NCI-H146 treated with DMSO at 0.1 percent for 48 hours (cell line): Measurements from ENCODE around the gene CUX1.
"Not testable (repeated sequence)": the region's sequence is repeated elsewhere in the genome, so short reads cannot be mapped to it uniquely, and the experiment has no call there.

Experiments used
- DNase-seq: peaks from one replicate; lab custom pipeline; 2025; ENCODE audit not compliant: unreplicated experiment; lab: John Stamatoyannopoulos, UW

CUX1 gene

GRCh38 chr7:102321351-102322201, 504.1 kb downstream of the CUX1 start:
- DNase-seq, result no peak

- no peak for DNase-seq
Measured at GRCh38 chr7:102322202-102322715, 504.8 kb downstream of the CUX1 start.

- DNase-seq, result no peak
Measured at GRCh38 chr7:102323914-102324195, 506.4 kb downstream of the CUX1 start.

DNA sequence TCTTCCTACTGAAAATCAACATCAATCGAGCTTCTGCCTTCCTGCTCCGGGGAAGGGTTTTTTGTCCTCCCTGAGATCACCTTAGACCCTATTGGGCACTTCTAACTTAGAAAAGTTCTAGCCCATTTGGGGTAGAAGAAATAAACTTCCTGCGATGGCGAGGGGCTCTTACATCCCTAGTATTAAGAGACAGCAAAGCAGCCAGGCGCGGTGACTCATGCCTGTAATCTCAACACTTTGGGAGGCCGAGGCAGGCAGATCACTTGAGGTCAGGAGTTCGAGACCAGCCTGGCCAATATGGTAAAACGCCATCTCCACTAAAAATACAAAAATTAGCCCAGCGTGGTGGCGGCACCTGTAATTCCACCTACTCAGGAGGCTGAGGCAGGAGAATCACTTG, 507.7 kb downstream of the CUX1 start:
- not testable (repeated sequence) for DNase-seq

DNA sequence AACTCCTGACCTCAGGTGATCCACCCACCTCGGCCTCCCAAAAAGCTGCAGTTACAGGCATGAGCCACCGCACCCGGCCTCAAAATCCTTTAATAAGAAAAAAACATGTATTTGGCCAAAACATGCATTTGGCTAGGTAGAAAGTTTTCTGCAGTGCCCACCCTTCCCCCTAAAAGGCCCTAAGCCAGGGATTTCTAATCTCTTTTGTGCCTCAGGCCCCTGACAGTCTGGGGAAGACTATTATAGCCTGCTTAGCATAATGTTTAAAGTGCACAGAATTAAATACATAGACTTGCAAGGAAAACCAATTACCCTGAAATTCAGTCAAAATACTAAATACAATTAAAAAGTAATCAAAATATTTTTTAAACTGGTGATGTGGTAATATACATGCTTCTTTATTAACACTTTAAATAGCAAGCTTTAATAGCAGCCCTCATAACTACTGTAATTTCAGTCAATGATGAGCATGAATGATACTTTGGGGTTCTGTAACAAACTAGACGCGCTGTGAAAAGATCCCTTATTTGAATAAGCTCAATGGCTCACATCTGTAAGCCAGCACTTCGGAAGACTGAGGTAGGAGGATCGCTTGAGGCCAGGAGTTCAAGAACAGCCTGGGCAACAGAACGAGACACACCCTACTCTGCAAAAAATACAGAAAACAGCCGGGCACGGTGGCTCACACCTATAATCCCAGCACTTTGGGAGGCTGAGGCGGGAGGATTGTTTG, 508.9 kb downstream of the CUX1 start:
- DNase-seq, result no peak

DNA sequence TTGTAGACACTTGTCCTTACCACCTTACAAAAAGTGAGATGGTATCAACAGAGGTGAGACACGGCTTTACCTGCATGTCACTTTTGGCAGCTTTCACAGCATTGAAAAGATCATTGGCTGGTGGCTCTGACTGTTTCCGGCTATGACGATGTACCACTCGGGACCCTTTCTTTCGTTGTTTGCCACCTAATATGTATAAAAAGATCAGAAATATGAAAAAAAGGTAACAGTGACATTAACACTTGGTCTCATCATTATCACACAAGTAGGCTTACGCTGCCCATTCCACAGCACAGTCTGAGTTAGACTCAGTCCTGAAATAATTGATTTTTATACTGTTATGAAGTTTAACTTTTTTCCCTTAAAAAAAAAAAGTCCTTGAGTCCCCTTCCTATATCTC, 509.8 kb downstream of the CUX1 start:
- DNase-seq, result not testable (repeated sequence)

DNA sequence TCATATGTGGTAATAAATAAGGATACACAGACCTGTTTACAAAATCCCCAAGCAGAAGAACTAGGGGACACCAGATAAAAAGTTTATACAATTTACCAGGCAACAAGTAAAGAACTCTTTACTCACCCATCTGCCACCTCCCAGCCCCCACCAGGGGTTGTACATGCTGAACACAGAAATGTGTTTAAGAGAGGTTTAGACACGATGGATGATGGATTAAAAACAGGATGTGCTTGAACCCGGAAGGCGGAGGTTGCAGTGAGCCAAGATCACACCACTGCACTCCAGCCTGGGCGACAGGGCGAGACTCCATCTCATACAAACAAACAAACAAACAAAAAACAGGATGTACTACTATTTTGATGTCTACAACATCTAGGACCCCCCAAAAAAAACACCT, 511.4 kb downstream of the CUX1 start:
- DNase-seq, result not testable (repeated sequence)

GRCh38 chr7:102329366-102329765, 511.9 kb downstream of the CUX1 start:
- not testable (repeated sequence) for DNase-seq

DNA sequence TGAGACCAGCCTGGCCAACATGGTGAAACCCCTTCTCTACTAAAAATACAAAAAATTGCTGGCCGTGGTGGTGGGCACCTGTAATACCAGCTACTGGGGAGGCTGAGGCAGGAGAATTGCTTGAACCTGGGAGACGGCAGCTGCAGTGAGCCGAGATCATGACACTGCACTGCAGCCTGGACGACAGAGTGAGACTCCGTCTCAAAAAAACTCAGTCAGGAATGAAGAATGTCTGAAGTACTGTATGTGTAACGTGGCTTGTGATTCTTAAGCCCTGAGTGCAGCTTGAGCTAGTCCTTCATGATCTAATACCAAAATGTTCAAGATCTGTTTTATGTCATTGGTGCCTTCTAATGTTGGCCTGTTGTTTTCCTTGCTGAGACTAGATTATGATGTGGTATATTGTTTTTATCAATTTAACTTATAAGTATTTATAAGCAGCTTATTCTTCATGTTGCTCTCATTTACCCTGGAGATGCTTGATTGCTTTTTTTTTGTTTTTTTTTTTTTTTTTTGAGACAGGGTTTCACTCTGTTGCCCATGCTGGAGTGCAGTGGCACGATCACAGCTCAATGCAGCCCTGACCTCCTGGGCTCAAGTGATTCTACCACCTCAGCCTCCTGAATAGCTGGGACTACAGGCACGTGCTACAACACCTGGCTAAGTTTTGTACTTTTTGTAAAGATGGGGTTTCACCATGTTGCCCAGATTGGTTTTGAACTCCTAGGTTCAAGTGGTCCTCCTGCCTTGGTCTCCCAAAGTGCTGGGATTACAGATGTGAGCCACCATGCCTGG, 513.4 kb downstream of the CUX1 start:
- not testable (repeated sequence) for DNase-seq
